RWPE1 (cell line): ENCODE results near the gene TBC1D16.

ENCODE experiments used
- CTCF ChIA-PET: fragments of 350-600 bp; sonication (Branson Sonifier 250); formaldehyde crosslinking; extraction: SDS; loops from one replicate; lab custom pipeline; 2021; lab: Yijun Ruan, JAX
- POLR2A ChIA-PET: fragments of 400-600 bp; formaldehyde crosslinking; extraction: SDS; loops from one replicate; lab custom pipeline; 2020; ENCODE audit warnings: antibody characterized with exemption; ENCODE audit not compliant: low non-redundant PET; lab: Yijun Ruan, JAX
- DNase-seq: peaks from one replicate; pipeline ENCODE4 v3.0.0; 2012; ENCODE audit warnings: low spot score
- H3K27ac ChIP-seq: fragments of 450-650 bp; 2 replicates; pipeline ENCODE4 v1.5.1; 2017
- TF ChIP-seq, protein P1 (sequence below): fragments of 450-650 bp; conservative IDR thresholded peaks from 2 replicates; pipeline ENCODE4 v1.5.1; 2017; ENCODE audit warnings: low read depth, mild to moderate bottlenecking

Gene TBC1D16

DNA sequence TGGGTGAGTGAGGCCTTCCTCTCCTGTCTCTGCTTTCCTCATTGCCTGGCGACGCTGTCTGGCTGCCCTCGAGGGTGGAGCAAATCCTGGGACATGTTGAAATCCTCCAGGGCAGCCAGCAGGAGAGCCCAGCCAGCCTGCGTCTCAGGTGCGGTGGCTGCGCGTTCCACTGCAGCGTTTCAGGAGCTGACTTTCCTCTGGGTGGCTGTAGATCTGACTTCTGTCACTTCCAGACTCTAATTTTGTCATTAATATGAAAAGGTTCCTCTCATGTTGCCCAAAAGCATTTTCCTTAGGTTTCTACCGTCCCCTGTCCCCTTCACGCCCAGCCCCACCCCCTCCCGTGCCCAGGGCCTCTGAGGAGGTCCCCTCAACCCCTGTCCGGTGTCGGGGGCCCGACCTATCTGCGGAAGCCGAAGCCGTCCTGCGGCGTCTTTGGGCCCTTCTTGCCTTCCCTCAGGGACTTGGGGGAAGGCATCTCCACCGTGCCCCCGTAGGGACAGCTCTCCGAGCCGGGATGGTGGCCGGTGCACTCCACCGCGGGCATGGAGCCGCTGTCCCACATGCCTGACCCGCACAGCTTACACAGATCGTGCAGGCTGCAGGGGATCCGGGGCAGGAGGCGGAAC, 95.1 kb downstream of the TBC1D16 start:
- TF ChIP-seq, protein P1, sequence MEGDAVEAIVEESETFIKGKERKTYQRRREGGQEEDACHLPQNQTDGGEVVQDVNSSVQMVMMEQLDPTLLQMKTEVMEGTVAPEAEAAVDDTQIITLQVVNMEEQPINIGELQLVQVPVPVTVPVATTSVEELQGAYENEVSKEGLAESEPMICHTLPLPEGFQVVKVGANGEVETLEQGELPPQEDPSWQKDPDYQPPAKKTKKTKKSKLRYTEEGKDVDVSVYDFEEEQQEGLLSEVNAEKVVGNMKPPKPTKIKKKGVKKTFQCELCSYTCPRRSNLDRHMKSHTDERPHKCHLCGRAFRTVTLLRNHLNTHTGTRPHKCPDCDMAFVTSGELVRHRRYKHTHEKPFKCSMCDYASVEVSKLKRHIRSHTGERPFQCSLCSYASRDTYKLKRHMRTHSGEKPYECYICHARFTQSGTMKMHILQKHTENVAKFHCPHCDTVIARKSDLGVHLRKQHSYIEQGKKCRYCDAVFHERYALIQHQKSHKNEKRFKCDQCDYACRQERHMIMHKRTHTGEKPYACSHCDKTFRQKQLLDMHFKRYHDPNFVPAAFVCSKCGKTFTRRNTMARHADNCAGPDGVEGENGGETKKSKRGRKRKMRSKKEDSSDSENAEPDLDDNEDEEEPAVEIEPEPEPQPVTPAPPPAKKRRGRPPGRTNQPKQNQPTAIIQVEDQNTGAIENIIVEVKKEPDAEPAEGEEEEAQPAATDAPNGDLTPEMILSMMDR: no peak
- ChIA-PET CTCF (no interaction called here), POLR2A (no interaction called here)

GRCh38 chr17:79939755-79940458, 95.8 kb downstream of the TBC1D16 start:
- TF ChIP-seq, protein P1: no peak
- ChIA-PET CTCF (no interaction called here), POLR2A (no interaction called here)
- no peak for DNase-seq
- H3K27ac ChIP-seq: no peak overlapping the region

More for the DNA sequence above, 95.1 kb downstream of the TBC1D16 start:
- no peak for DNase-seq
- no peak overlapping the region for H3K27ac ChIP-seq

DNA sequence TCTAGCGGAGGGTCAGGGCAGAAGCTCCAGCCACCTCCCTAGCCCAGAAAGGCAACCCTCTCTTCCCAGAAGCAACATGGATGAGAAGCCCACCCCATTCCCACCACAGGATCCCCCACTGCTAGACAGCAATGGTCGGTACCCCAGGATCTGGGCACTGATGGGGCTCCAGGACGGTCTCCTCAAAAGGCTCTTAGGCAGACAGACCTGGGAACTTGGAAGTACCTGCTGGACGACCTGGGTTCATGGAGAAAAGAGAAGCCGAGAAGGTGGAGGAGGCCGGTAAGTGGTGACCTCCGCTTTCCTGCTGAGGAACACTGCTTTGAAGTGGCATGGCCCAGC, 96.6 kb downstream of the TBC1D16 start:
- CTCF ChIA-PET: no interaction called here
- no peak for DNase-seq
- TF ChIP-seq, protein P1: no peak
- POLR2A ChIA-PET: no interaction called here
- H3K27ac ChIP-seq: no peak overlapping the region

DNA sequence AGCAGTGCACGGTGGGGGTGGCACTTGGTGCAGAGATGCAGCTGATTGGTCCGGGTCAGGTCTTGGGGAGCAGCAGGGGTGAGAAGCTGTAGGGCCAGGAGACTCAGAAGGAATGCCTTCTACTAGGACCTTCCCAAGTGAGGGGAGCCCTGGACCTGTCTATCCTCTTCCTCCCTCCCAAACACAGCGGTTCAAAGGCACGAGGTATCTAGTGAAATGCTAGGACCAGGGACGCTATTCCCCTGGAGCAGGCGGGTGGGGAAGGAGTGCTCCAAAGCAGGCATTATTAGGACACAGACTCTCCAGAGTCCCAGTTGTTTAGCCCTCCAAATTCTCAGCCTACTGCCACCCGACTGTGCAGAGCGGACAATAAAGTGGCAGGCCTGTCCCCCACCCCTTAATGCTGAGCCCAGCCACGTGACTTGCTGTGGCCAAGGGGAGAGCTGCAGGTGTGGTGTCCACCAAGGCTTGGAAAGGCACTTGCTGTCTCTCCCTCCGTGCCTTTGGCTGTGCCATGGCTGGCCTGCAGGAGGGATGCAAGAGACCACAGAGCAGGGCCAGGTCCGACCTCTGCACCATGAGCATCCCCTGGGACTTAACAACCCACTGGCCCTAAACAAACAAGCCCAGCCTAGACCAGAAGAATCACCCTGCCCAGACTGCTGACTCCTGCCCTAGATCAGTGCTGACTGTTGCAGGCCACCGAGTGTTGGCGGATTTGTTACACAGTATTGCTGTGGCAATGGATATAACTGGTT, 97.2 kb downstream of the TBC1D16 start:
- no peak overlapping the region for H3K27ac ChIP-seq
- DNase-seq: no peak
- ChIA-PET CTCF (no interaction called here), POLR2A (no interaction called here)
- TF ChIP-seq, protein P1: no peak

DNA sequence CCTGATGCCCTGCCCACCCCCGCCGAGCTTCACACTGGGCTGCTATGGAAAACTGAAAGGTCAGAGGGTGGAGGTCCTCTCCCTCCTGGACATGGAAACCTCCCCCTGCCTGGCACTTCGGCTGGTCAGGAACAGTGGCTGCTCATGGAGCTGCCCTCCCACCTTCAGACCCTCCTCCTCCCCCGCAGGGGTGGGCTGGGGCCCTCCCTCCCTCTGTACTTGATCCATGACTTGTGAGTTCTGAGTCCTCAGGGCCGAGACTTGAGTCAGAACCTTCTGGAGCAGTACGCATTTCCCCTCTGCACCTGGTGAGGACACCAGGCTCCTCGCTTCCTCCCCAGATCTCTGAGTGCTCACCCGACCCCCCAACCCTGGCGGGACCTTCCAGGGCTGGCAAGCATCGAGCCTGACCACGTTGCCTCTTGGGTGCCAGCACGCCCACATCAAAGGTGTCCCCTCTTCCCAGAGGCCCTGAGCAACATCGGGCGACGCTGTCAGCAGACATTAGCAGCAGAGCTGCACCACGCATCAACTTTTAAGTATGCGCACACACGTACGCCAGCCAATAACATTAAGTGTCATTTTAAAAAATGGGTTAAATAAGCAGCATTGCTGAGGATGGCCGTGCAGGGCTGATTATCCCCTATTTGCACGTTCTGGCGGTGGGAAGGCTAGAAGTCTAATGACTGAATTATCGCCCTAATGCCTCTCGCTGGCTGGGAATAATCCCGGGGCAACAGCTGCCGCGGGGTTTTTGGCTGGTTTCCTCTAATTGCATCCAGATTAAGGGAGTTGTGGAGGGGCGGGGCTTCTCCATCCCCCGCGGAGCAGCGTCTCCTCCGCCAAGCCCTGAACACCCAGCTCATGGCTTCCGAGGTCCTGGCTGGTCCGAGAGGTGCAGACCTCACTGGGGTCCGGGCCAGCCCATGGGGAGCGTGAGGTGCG, 98.0 kb downstream of the TBC1D16 start:
- CTCF ChIA-PET: no interaction called here
- DNase-seq: no peak
- POLR2A ChIA-PET: no interaction called here
- TF ChIP-seq, protein P1: no peak
- no peak overlapping the region for H3K27ac ChIP-seq
